ENCODE measurements around the gene PAF1. TPM values are rescaled to one million over a fixed set of nuclear protein-coding genes. Genes with fewer than 3 reads are reported as not detected.

The PAF1 gene
- total RNA-seq, 1 donor from 2014 or later: 43.6 TPM

GRCh38 chr19:39416152-39417120 is 25.5 kb upstream of the PAF1 start:
- peaks cover 5% of the 10 kb centered on the region for H3K27me3 Mint-ChIP-seq
- H3K9me3 Mint-ChIP-seq: no peaks in the 10 kb centered on the region
- peaks cover 11% of the 10 kb centered on the region for H3K4me1 Mint-ChIP-seq (ENCODE audit: unreplicated experiment)
- H3K4me3 Mint-ChIP-seq: no peak overlapping the region
- DNase-seq (ENCODE audit: extremely low spot score, unreplicated experiment): no peak
- peaks cover 7% of the 10 kb centered on the region for H3K36me3 Mint-ChIP-seq
- TF ChIP-seq CTCF (conservative IDR thresholded peaks at IDR 0.05): no peak
- no peak overlapping the region for H3K27ac Mint-ChIP-seq

- Mint-ChIP-seq H3K36me3 (peaks cover 7% of the 10 kb centered on the region), H3K27ac (no peak overlapping the region), H3K4me1 (ENCODE audit: unreplicated experiment) (peaks cover 22% of the 10 kb centered on the region), H3K4me3 (peak overlapping the region; percentile 98), H3K27me3 (peaks cover 8% of the 10 kb centered on the region), H3K9me3 (no peaks in the 10 kb centered on the region)
- DNase-seq (ENCODE audit: extremely low spot score, unreplicated experiment): no peak
- no peak for TF ChIP-seq CTCF (conservative IDR thresholded peaks at IDR 0.05)
These were observed 24.5 kb upstream of the PAF1 start for GRCh38 chr19:39415111-39416046.

GRCh38 chr19:39413911-39414608 is 23.2 kb upstream of the PAF1 start:
- TF ChIP-seq CTCF (conservative IDR thresholded peaks at IDR 0.05): peak; percentile 13
- DNase-seq (ENCODE audit: extremely low spot score, unreplicated experiment): no peak
- Mint-ChIP-seq H3K9me3 (no peaks in the 10 kb centered on the region), H3K27ac (peak overlapping the region; percentile 88), H3K4me3 (peak overlapping the region; percentile 98), H3K36me3 (peaks cover 8% of the 10 kb centered on the region), H3K27me3 (peaks cover 8% of the 10 kb centered on the region), H3K4me1 (ENCODE audit: unreplicated experiment) (peaks cover 23% of the 10 kb centered on the region)

- Mint-ChIP-seq H3K27ac (peak overlapping the region; percentile 88), H3K36me3 (peaks cover 13% of the 10 kb centered on the region), H3K4me1 (ENCODE audit: unreplicated experiment) (peaks cover 29% of the 10 kb centered on the region), H3K4me3 (peak overlapping the region; percentile 98), H3K9me3 (no peaks in the 10 kb centered on the region), H3K27me3 (peaks cover 8% of the 10 kb centered on the region)
- DNase-seq (ENCODE audit: extremely low spot score, unreplicated experiment): no peak
- no peak for TF ChIP-seq CTCF (conservative IDR thresholded peaks at IDR 0.05)
These were observed 22.5 kb upstream of the PAF1 start for GRCh38 chr19:39413272-39413910.

- Mint-ChIP-seq H3K36me3 (peaks cover 13% of the 10 kb centered on the region), H3K27me3 (peaks cover 8% of the 10 kb centered on the region), H3K4me1 (ENCODE audit: unreplicated experiment) (peaks cover 29% of the 10 kb centered on the region), H3K4me3 (peak overlapping the region; percentile 87), H3K9me3 (no peaks in the 10 kb centered on the region), H3K27ac (peak overlapping the region; percentile 55)
- peak; percentile 64 for TF ChIP-seq CTCF (conservative IDR thresholded peaks at IDR 0.05)
- no peak for DNase-seq (ENCODE audit: extremely low spot score, unreplicated experiment)
These were observed 22.0 kb upstream of the PAF1 start for GRCh38 chr19:39412867-39413271.

Data from type B pancreatic cell (in vitro differentiated cells).